H1 (cell line): ENCODE measurements around the gene ANKRD17. TPM values are rescaled to one million over a fixed set of nuclear protein-coding genes. Genes with fewer than 3 reads are reported as not detected.

Experiments used
- ASH2L ChIP-seq: fragments of 200-600, 300-600 bp; sonication (generic); IDR thresholded peaks from one replicate; pipeline ENCODE4 v1.7.1; 2017; ENCODE audit warnings: low read length
- ATF2 ChIP-seq: IDR thresholded peaks from 2 replicates; pipeline ENCODE4 v1.6.1; 2012; ENCODE audit warnings: low read length, inconsistent platforms
- BRCA1 ChIP-seq: IDR thresholded peaks from 2 replicates; pipeline ENCODE4 v1.6.1; 2012; ENCODE audit warnings: low read depth, low read length, improper control_type of control experiment
- CEBPB ChIP-seq: IDR thresholded peaks from 2 replicates; pipeline ENCODE4 v1.6.1; 2012; ENCODE audit warnings: low read depth, low read length
- CHD2 ChIP-seq: IDR thresholded peaks from 2 replicates; pipeline ENCODE4 v1.6.1; 2012; ENCODE audit warnings: low read length, improper control_type of control experiment
- EGR1 ChIP-seq: IDR thresholded peaks from 2 replicates; pipeline ENCODE4 v1.6.1; 2011; ENCODE audit warnings: low read depth, low read length, borderline replicate concordance
- EP300 ChIP-seq, 2 experiments: IDR thresholded peaks; 1 replicate in 1 of 2; 2 replicates in 1 of 2; pipeline ENCODE4 v1.6.1; 2011 to 2012; ENCODE audit warnings: low read depth in 2 of 2, low read length in 2 of 2, mild to moderate bottlenecking in 2 of 2, borderline replicate concordance in 1 of 2, inconsistent platforms in 1 of 2, moderate library complexity in 1 of 2
- JUND ChIP-seq: IDR thresholded peaks from 2 replicates; pipeline ENCODE4 v1.6.1; 2011; ENCODE audit warnings: mild to moderate bottlenecking, improper control_type of control experiment, low read length
- NANOG ChIP-seq: IDR thresholded peaks from 2 replicates; pipeline ENCODE4 v1.6.1; 2011; ENCODE audit warnings: low read length, low read depth, mild to moderate bottlenecking, inconsistent platforms; ENCODE audit not compliant: insufficient read depth, poor library complexity, severe bottlenecking
- NRF1 ChIP-seq: IDR thresholded peaks from 2 replicates; pipeline ENCODE4 v1.6.1; 2011; ENCODE audit warnings: mild to moderate bottlenecking, low read depth, low read length, improper control_type of control experiment
- POLR2A ChIP-seq, 2 experiments: IDR thresholded peaks; 1 replicate in 1 of 2; 2 replicates in 1 of 2; pipeline ENCODE4 v1.6.1; 2011; ENCODE audit warnings: low read depth in 2 of 2, low read length in 2 of 2, mild to moderate bottlenecking in 2 of 2; ENCODE audit errors: control extremely low read depth in 1 of 2
- POLR2AphosphoS5 ChIP-seq: IDR thresholded peaks from 2 replicates; pipeline ENCODE4 v1.6.1; 2011; ENCODE audit warnings: low read depth, low read length
- RBBP5 ChIP-seq: IDR thresholded peaks from 2 replicates; pipeline ENCODE4 v1.7.1; 2012; ENCODE audit warnings: low read depth, mild to moderate bottlenecking, inconsistent platforms, low read length, moderate library complexity, borderline replicate concordance
- RFX5 ChIP-seq: IDR thresholded peaks from 2 replicates; pipeline ENCODE4 v1.6.1; 2011; ENCODE audit warnings: low read depth, low read length, improper control_type of control experiment, borderline replicate concordance
- RNF2 ChIP-seq: fragments of 200-900, 300-1000 bp; sonication (generic); IDR thresholded peaks from 2 replicates; pipeline ENCODE4 v1.7.1; 2016; ENCODE audit warnings: borderline replicate concordance, low read depth, mild to moderate bottlenecking, antibody characterized with exemption, low read length; ENCODE audit not compliant: poor library complexity, severe bottlenecking; ENCODE audit errors: missing control alignments
- RXRA ChIP-seq: IDR thresholded peaks from 2 replicates; pipeline ENCODE4 v1.6.1; 2011; ENCODE audit warnings: low read depth, mild to moderate bottlenecking, low read length, moderate library complexity; ENCODE audit not compliant: insufficient read depth
- SIRT6 ChIP-seq: IDR thresholded peaks from one replicate; pipeline ENCODE4 v1.7.1; 2012; ENCODE audit warnings: low read length, inconsistent platforms
- SIX5 ChIP-seq: IDR thresholded peaks from 2 replicates; pipeline ENCODE4 v1.6.1; 2011; ENCODE audit warnings: mild to moderate bottlenecking, low read depth, low read length
- SRF ChIP-seq: IDR thresholded peaks from 2 replicates; pipeline ENCODE4 v1.6.1; 2011; ENCODE audit warnings: mild to moderate bottlenecking, low read depth, low read length, moderate library complexity
- SUZ12 ChIP-seq: fragments of 200-600 bp; sonication (generic); IDR thresholded peaks from 2 replicates; pipeline ENCODE4 v1.6.1; 2012; ENCODE audit warnings: mild to moderate bottlenecking, inconsistent platforms, low read length, moderate library complexity, mixed read lengths
- TCF12 ChIP-seq: IDR thresholded peaks from 2 replicates; pipeline ENCODE4 v1.6.1; 2011; ENCODE audit warnings: low read depth, mild to moderate bottlenecking, low read length
- USF2 ChIP-seq: IDR thresholded peaks from 2 replicates; pipeline ENCODE4 v1.6.1; 2011; ENCODE audit warnings: low read length, improper control_type of control experiment
- YY1 ChIP-seq: IDR thresholded peaks from 2 replicates; pipeline ENCODE4 v1.6.1; 2011; ENCODE audit warnings: low read depth, mild to moderate bottlenecking, low read length
- polyA plus RNA-seq, 7 experiments: library from polyadenylated mRNA; depleted of rRNA in 3 of 7; stranded (reverse) in 5 of 7; unstranded in 2 of 7; fragments of >200 nt in 5 of 7; fragments of 200-250 nt in 2 of 7; gene quantifications; 1 replicate in 5 of 7; 2 replicates in 1 of 7; 4 replicates in 1 of 7; pipeline versions ENCODE4 v1.2.1 to v1.2.3, GENCODE V29; 2011 to 2013; ENCODE audit warnings: missing spikeins in 2 of 7, mixed read lengths in 2 of 7
- total RNA-seq: library from RNA; stranded (reverse); fragmentation: NEBNext Ultra II Directional; extraction: Animal tissue kit (Norgen Biotek cat#: 25700); gene quantifications from 2 replicates; pipeline ENCODE4 v1.2.1, GENCODE V29; 2021

Gene ANKRD17
- total and polyA plus RNA-seq, 2 of the 8 experiments (the other 6 are each of a cell fraction or from before 2014, with no cell fraction given), result 42.4 to 93.7 TPM

GRCh38 chr4:73069338-73070073 is 189.1 kb downstream of the ANKRD17 start, which contains the start of gene COX18 (continued):
- TF ChIP-seq RNF2 (no peak), BRCA1 (0 out of 2 replicates have a peak, but pooled peaks have one; percentile 10), YY1 (no peak), NRF1 (peak; percentile 70), SIRT6 (no peak), POLR2A (IDR thresholded peaks at IDR 0.05; ENCODE audit: control extremely low read depth in 1 of 2, low read depth in 2 of 2, low read length in 2 of 2) (peak; percentile 86 to 97), POLR2AphosphoS5 (peak; percentile 98), SIX5 (no peak), SRF (peak; percentile 51), RBBP5 (peak; percentile 95; the same call in 1 of the 2 replicates), RFX5 (no peak), RXRA (no peak), ASH2L (peak; percentile 97), CHD2 (peak; percentile 55; the same call in 1 of the 2 replicates), JUND (peak; percentile 73), ATF2 (peak; percentile 98), NANOG (no peak), SUZ12 (no peak), USF2 (no peak), CEBPB (peak; percentile 95), EGR1 (no peak), TCF12 (no peak), EP300 (IDR thresholded peaks at IDR 0.05; ENCODE audit: borderline replicate concordance in 1 of 2, low read depth in 2 of 2, low read length in 2 of 2) (no peak)
